HepG2 (cell line): ENCODE measurements around the gene UBL7. TPM values are rescaled to one million over a fixed set of nuclear protein-coding genes. Genes with fewer than 3 reads are reported as not detected.

Experiments used
- ATAC-seq: fragments of 200-7000 bp; cut with Tn5 transposase; 3 replicates; pipeline ENCODE4 v1.9.1; 2020; ENCODE audit warnings: mild to moderate bottlenecking, moderate library complexity
- BruUV-seq: library from RNA; stranded (reverse); fragments of 400-500 nt; replicated peaks from 2 replicates; lab custom pipeline; 2021; lab: Mats Ljungman, UMichigan
- CTCF ChIA-PET: fragments of 300-600 bp; formaldehyde crosslinking; extraction: SDS; loops from one replicate; lab custom pipeline; 2021; ENCODE audit warnings: low total read pairs, inconsistent platforms, low intra/inter-chr PET ratio; lab: Yijun Ruan, JAX
- POLR2A ChIA-PET: fragments of 350-600 bp; sonication (Branson Sonifier 250); formaldehyde crosslinking; loops from one replicate; lab custom pipeline; 2020; ENCODE audit warnings: antibody characterized with exemption, inconsistent platforms; lab: Yijun Ruan, JAX
- DNase-seq: peaks from one replicate; pipeline ENCODE4 v3.0.0-alpha.2; 2015; ENCODE audit warnings: low spot score
- FAIRE-seq: peaks from 3 replicates; lab custom pipeline; 2011; peaks lifted over from hg19 to GRCh38; lab: Jason Lieb, UNC
- H2AFZ ChIP-seq: one replicate; pipeline ENCODE4 v1.6.1; 2011; ENCODE audit warnings: low read length, inconsistent platforms
- H3K27ac ChIP-seq: fragments of 300-600 bp; 3 replicates; pipeline ENCODE4 v1.8.0; 2011; ENCODE audit warnings: mixed run types, mild to moderate bottlenecking, mixed read lengths, low read length, inconsistent platforms; ENCODE audit not compliant: insufficient read depth; ENCODE audit errors: extremely low read length
- H3K27me3 ChIP-seq, 2 experiments: fragments of 200-600 bp in 1 of 2; 2 replicates in 1 of 2; 3 replicates in 1 of 2; pipeline versions ENCODE4 v1.6.0 to v1.8.0; 2011; ENCODE audit warnings: low read length in 2 of 2, mild to moderate bottlenecking in 2 of 2, moderate library complexity in 2 of 2, inconsistent platforms in 1 of 2; ENCODE audit not compliant: insufficient read depth in 2 of 2, control insufficient read depth in 1 of 2
- H3K36me3 ChIP-seq, 2 experiments: fragments of 200-600 bp in 1 of 2; replicated peaks in 1 of 2; 2 replicates in 1 of 2; 3 replicates in 1 of 2; pipeline versions ENCODE4 v1.5.1 to v1.8.0; 2011; ENCODE audit warnings: low read length in 2 of 2, inconsistent platforms in 1 of 2; ENCODE audit not compliant: insufficient read depth in 2 of 2, control insufficient read depth in 1 of 2
- H3K4me1 ChIP-seq: 2 replicates; pipeline ENCODE4 v1.5.1; 2012; ENCODE audit warnings: low read length, inconsistent platforms; ENCODE audit not compliant: insufficient read depth
- H3K4me2 ChIP-seq: 2 replicates; pipeline ENCODE4 v1.6.0; 2011; ENCODE audit warnings: low read depth, low read length, inconsistent platforms
- H3K4me3 ChIP-seq, 3 experiments: fragments of 200-600 bp in 1 of 3; sonication (generic), shearing (Covaris generic) in 1 of 3; replicated peaks in 1 of 3; 2 replicates each; pipeline ENCODE4 v1.5.1; 2011 to 2016; ENCODE audit warnings: low read length in 3 of 3, inconsistent platforms in 2 of 3, low read depth in 2 of 3, mild to moderate bottlenecking in 2 of 3, control low read depth in 1 of 3, mixed read lengths in 1 of 3; ENCODE audit not compliant: insufficient read depth in 1 of 3
- H3K79me2 ChIP-seq: one replicate; pipeline ENCODE4 v1.6.1; 2011; ENCODE audit warnings: low read length, inconsistent platforms; ENCODE audit not compliant: insufficient read depth
- H3K9ac ChIP-seq: 2 replicates; pipeline ENCODE4 v1.6.0; 2011; ENCODE audit warnings: mild to moderate bottlenecking, low read depth, low read length, inconsistent platforms; ENCODE audit not compliant: insufficient read depth
- H3K9me3 ChIP-seq: 2 replicates; pipeline ENCODE4 v1.5.1; 2012; ENCODE audit warnings: mild to moderate bottlenecking, low read length
- H4K20me1 ChIP-seq: 2 replicates; pipeline ENCODE4 v1.6.0; 2011; ENCODE audit warnings: inconsistent platforms, mild to moderate bottlenecking, low read length, moderate library complexity; ENCODE audit not compliant: insufficient read depth
- NR2F6 ChIP-seq, 2 experiments: IDR thresholded peaks; 2 replicates each; pipeline ENCODE4 v1.6.1; 2016; ENCODE audit warnings: antibody characterized with exemption in 1 of 2, mild to moderate bottlenecking in 1 of 2
- POGK ChIP-seq: sonication (generic); formaldehyde crosslinking; conservative IDR thresholded peaks from 2 replicates; pipeline ENCODE4 v1.8.0; 2022; ENCODE audit warnings: mild to moderate bottlenecking, moderate library complexity, missing genetic modification reagents
- RARA ChIP-seq: IDR thresholded peaks from 2 replicates; pipeline ENCODE4 v1.6.1; 2016; ENCODE audit warnings: missing genetic modification reagents, missing compliant biosample characterization
- SIX1 ChIP-seq: sonication (generic); formaldehyde crosslinking; IDR thresholded peaks from 2 replicates; pipeline ENCODE4 v1.4.0; 2020; ENCODE audit warnings: missing genetic modification reagents, borderline replicate concordance
- SP2 ChIP-seq: sonication (generic); formaldehyde crosslinking; IDR thresholded peaks from 2 replicates; pipeline ENCODE4 v1.5.1; 2020; ENCODE audit warnings: mild to moderate bottlenecking, missing genetic modification reagents
- TAF15 ChIP-seq: fragments of 200-400 bp; formaldehyde crosslinking; IDR thresholded peaks from one replicate; pipeline ENCODE4 v1.6.1; 2018; ENCODE audit warnings: mild to moderate bottlenecking, low read depth, low read length; ENCODE audit not compliant: poor library complexity, severe bottlenecking
- TIGD3 ChIP-seq: sonication (generic); formaldehyde crosslinking; IDR thresholded peaks from 2 replicates; pipeline ENCODE4 v1.5.1; 2020; ENCODE audit warnings: mild to moderate bottlenecking, missing genetic modification reagents, borderline replicate concordance
- ZFP62 ChIP-seq: sonication (generic); formaldehyde crosslinking; IDR thresholded peaks from 2 replicates; pipeline ENCODE4 v1.4.0; 2020; ENCODE audit warnings: missing genetic modification reagents
- ZNF264 ChIP-seq: sonication (generic); formaldehyde crosslinking; IDR thresholded peaks from 2 replicates; pipeline ENCODE4 v1.4.0; 2020; ENCODE audit warnings: missing genetic modification reagents
- ZNF275 ChIP-seq: sonication (generic); formaldehyde crosslinking; IDR thresholded peaks from 2 replicates; pipeline ENCODE4 v1.8.0; 2022; ENCODE audit warnings: missing genetic modification reagents, mild to moderate bottlenecking, inconsistent platforms, borderline replicate concordance
- ZNF317 ChIP-seq: sonication (generic); formaldehyde crosslinking; IDR thresholded peaks from 2 replicates; pipeline ENCODE4 v1.5.0; 2020; ENCODE audit warnings: mild to moderate bottlenecking, missing genetic modification reagents
- ZNF629 ChIP-seq: sonication (generic); formaldehyde crosslinking; conservative IDR thresholded peaks from 2 replicates; pipeline ENCODE4 v1.5.0; 2020; ENCODE audit warnings: missing genetic modification reagents
- ZNF660 ChIP-seq: sonication (generic); formaldehyde crosslinking; IDR thresholded peaks from 2 replicates; pipeline ENCODE4 v1.5.1; 2020; ENCODE audit warnings: mild to moderate bottlenecking, low read depth, missing genetic modification reagents, borderline replicate concordance
- ZNF792 ChIP-seq: IDR thresholded peaks from 2 replicates; pipeline ENCODE4 v1.6.1; 2016
- WGBS: methylation state at CpG from one replicate; pipeline ENCODE4 v1.1.6; 2017; ENCODE audit warnings: low lambda C conversion rate; 5-methylcytosine and 5-hydroxymethylcytosine counted together
- in situ Hi-C: cut with HindIII; loops from 2 replicates; pipeline ENCODE4 v1.10.0; 2017; ENCODE audit warnings: low pct_unique_long_range_greater_than_20kb; ENCODE audit not compliant: extremely low pct_ligation_motif_present
- intact Hi-C: fragments of 100-400 bp; cut with micrococcal nuclease; formaldehyde crosslinking; loops from one replicate; pipeline ENCODE4 v1.10.0; 2022; ENCODE audit not compliant: unreplicated experiment
- polyA plus RNA-seq, 8 experiments: library from polyadenylated mRNA; depleted of rRNA in 3 of 8; stranded (reverse) in 7 of 8; unstranded in 1 of 8; fragments of >200 nt; fragmentation: Illumina TruSeq in 4 of 8; extraction: Trizol in 4 of 8; gene quantifications; 2 replicates each; pipeline versions ENCODE4 v1.2.1 to v1.2.3, GENCODE V29; 2011 to 2016; ENCODE audit warnings: low read depth in 4 of 8, missing spikeins in 1 of 8, mixed read lengths in 1 of 8; ENCODE audit not compliant: insufficient read depth in 1 of 8
- total RNA-seq, 5 experiments: library from RNA; depleted of rRNA; stranded (reverse); fragments of >200 nt; fragmentation: Illumina TruSeq; extraction: Trizol; gene quantifications; 2 replicates each; pipeline ENCODE4 v1.2.3, GENCODE V29; 2016; ENCODE audit warnings: low read depth in 1 of 5

Gene UBL7
- total and polyA plus RNA-seq, 2 of the 13 experiments (the other 11 are each of a cell fraction or from before 2014, with no cell fraction given) = 55.0 to 63.5 TPM

GRCh38 chr15:74424901-74425528 lies 35.9 kb downstream of the UBL7 start:
- peaks cover 3% of the 10 kb centered on the region; the same call in 1 of the 2 replicates for H4K20me1 ChIP-seq
- no peak for DNase-seq
- in situ Hi-C loops (no loop called here), intact Hi-C loops (no loop called here)
- ChIA-PET CTCF (no interaction called here), POLR2A (interaction anchor here (1.3 to 8.1 kb wide), 2 partner anchors 18 to 40 kb away, joined by 4 to 107 read pairs; no protein-coding TSS in a partner anchor)
- no peaks in the 10 kb centered on the region; a peak in 3 of 5 replicates for H3K36me3 ChIP-seq
- peaks cover 60% of the 10 kb centered on the region for H3K79me2 ChIP-seq
- no peaks in the 10 kb centered on the region for H3K27me3 ChIP-seq
- H3K4me1 ChIP-seq = peaks cover 100% of the 10 kb centered on the region
- no peak for TF ChIP-seq TIGD3
- TF ChIP-seq ZNF275 (CRISPR knock-in tag) = no peak
- TF ChIP-seq SIX1 (CRISPR knock-in tag) = no peak
- no peak for TF ChIP-seq ZNF317 (CRISPR knock-in tag)
- no peak for TF ChIP-seq POGK
- 0 out of 2 replicates have a peak, but pooled peaks have one; percentile 13 for TF ChIP-seq RARA
- TF ChIP-seq ZNF660 (CRISPR knock-in tag) = no peak
- no peak for TF ChIP-seq TAF15
- no peak for TF ChIP-seq SP2 (CRISPR knock-in tag)
- TF ChIP-seq NR2F6 (IDR thresholded peaks at IDR 0.05) = no peak
- TF ChIP-seq NR2F6 (CRISPR knock-in tag; IDR thresholded peaks at IDR 0.05) = 0 out of 2 replicates have a peak, but pooled peaks have one; percentile 13
- TF ChIP-seq ZFP62 = no peak
- no peak for TF ChIP-seq ZNF792
- TF ChIP-seq ZNF264 (CRISPR knock-in tag) = no peak
- peak; percentile 73 for TF ChIP-seq ZNF629
- peak; percentile 4 for FAIRE-seq
- no peak overlapping the region for H3K4me2 ChIP-seq
- no peak overlapping the region for H3K27ac ChIP-seq
- ATAC-seq = no peak
- BruUV-seq = no TSS peak
- no peak overlapping the region for H3K4me3 ChIP-seq
- no peak overlapping the region for H2AFZ ChIP-seq
- H3K9ac ChIP-seq = no peak overlapping the region
- no peaks in the 10 kb centered on the region for H3K9me3 ChIP-seq
- 79% methylated on average over 8 of the region's 8 CpGs for WGBS
